ENCODE measurements around the gene ARL5C.
"Not testable (repeated sequence)": the region's sequence is repeated elsewhere in the genome, so short reads cannot be mapped to it uniquely, and the experiment has no call there.

Gene ARL5C

DNA sequence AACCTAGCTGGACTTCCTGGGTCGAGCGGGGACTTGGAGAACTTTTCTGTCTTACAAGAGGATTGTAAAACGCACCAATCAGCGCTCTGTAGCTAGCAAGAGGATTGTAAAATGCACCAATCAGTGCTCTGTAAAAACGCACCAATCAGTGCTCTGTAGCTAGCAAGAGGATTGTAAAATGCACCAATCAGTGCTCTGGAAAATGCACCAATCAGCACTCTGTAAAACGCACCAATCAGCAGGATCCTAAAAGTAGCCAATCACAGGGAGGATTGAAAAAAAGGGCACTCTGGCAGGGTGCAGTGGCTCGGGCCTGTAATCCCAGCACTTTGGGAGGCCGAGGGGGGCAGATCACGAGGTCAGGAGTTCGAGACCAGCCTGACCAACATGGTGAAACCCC, 2.5 kb upstream of the ARL5C start:
- not testable (repeated sequence) for DNase-seq (ENCODE audit: insufficient read length, low spot score); FAIRE-seq

DNA sequence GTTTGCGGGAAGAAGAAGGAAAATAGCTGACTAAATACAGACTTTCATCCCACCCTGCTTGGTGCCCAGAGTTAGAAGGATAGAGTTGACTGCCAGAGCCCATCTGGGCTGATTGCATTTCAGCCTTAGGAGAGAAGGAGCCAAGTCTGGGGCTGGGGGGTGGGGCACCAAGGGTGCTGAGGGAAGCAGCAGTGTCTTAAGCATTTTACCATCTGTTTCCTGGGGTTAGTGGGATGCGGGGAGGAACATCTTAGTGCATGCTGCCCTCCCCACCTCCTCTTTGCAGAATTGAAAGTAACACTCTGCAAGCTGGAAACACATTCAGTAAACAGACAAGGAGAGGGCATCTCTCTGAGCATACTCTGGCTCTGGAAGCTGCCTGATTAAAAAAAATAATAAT, 1.5 kb upstream of the ARL5C start:
- DNase-seq (ENCODE audit: insufficient read length, low spot score) (no peak), FAIRE-seq (peak; percentile 33)

DNA sequence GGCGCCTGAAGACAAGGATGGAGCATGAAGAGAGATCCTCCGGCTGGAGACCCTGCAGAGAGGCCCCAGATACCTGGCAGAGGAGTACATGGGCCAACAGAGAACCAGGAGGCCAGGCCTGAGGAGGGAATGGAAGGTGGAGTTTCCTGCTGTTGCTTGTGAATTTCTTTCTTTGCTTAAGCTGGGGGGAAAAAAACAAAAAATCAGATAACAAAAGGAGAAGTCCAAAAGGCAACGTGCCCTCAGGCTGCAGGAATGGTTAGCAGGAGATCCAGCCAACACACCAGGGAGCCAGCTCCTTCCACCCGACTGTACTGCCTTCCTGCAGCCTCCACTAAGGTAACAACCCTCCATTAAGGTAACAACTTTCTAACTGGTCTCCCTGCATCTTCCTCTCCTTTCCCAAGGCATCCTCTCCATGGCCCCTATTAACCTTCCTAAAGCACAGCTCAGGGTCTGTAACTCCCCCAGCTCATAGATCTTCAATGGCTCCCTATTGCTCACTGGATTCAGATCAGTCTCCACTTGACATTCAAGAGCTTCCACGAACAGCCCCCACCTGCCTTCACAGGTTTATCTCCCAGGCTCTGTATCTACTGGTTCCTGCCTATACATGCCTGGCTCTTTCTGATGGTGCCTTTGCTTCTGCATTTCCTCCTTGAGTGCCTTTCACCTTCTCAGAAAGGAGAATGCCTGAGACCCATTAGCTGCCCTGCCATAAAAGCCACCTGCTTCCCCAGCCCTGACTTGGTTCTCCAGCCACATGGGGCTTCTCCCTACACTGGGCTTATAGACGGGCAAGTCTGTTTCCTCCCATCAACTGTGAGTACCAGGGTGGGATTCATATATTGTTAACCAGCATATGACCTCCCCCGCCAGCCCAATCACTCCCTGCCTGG, 725 bp upstream of the ARL5C start:
- DNase-seq (ENCODE audit: insufficient read length, low spot score) (no peak), FAIRE-seq (no peak)

DNA sequence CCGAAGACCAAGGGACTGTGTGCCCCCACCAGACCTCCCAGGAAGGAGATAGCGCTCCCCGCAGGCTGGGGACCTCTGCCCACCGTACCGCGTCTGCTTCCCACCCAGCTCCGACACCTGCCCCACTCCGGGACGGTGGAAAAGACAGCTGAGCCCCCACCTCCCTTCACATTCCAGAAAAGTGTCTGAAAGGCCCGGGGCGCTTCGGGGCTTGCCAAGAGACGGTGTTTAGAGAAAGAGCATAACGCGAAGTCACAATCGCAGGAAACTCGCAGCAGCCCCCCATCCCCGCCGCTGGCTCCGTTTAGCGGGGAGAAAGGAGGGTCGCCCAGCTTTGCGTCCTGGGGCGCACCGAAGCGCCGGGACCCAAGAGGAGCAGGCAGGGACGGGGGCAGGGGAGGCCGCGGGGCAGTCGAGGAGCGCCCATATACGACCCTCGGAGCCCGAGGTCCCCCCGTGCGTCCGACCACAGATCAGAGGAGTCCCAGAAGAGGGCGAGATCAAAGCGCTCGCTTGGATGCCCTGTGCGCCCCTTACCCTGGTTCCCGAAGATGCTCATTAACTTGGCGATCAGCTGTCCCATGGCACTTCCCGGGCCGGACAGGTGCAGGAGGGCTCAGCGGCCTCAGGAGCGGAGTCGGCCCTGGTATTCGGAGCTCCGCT, 652 bp downstream of the ARL5C start:
- no peak for FAIRE-seq
- no peak for DNase-seq (ENCODE audit: insufficient read length, low spot score)

DNA sequence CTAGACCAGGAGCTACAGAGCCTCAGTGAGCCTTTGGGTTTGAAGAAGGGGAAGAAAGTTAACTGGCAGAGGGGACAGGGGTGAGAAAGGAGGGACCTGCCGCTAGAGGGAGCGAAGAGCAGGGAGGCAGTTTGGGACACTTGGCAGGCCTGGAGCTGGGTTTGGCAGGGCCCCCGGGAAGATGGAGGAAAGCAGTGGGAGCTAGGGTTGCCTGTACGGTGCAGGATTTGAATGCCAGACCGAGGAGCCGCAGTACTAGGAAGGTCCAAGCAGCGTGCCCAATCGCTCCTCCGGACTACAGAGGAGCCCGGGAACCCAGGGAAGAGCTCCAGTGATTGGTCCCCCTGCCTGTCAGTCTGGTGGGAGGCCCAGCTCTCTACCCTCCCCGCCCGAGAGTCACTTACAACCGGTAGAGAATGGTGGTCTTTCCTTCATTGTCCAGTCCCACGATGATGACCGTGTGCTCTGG, 1.3 kb downstream of the ARL5C start:
- FAIRE-seq (peak; percentile 87), DNase-seq (ENCODE audit: insufficient read length, low spot score) (peak; percentile 94)

DNA sequence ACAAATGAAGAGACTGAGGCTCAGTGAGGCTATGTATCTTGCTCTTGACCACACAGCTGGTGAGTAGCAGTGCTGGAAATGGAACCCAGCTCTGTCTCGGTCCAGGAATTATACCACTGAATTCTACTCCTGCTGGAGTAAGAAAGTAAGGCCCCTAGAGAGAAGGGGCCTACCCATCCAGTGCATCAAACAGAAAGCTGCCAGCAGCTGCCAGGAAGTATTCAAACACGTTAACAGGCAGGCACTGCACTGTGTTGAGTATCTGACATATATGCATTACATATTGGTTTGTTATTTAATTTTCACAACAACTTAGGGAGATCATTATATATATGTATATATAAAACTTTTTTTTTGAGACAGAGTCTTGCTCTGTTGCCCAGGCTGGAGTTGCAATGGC, 4.0 kb downstream of the ARL5C start:
- FAIRE-seq (no peak), DNase-seq (ENCODE audit: insufficient read length, low spot score) (no peak)

DNA sequence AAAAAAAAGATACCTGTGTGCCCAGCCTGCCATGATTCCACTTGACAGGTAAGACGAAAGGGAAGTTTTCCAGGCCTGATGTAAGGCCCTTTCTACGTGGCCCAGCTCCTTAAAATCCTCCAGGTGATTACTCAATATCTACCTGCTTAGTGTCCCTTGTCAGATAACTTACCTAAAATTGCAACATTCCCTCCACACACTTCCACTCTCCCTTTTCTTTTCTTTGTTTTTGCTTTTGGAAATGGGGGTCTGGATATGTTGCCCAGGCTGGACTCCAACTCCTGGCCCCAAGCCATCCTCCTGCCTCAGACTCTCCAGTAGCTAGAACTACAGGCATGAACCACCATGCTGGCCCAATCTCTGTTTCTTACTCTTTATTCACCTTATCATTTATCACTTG, 7.3 kb downstream of the ARL5C start:
- DNase-seq (ENCODE audit: insufficient read length, low spot score) (no peak), FAIRE-seq (no peak)

DNA sequence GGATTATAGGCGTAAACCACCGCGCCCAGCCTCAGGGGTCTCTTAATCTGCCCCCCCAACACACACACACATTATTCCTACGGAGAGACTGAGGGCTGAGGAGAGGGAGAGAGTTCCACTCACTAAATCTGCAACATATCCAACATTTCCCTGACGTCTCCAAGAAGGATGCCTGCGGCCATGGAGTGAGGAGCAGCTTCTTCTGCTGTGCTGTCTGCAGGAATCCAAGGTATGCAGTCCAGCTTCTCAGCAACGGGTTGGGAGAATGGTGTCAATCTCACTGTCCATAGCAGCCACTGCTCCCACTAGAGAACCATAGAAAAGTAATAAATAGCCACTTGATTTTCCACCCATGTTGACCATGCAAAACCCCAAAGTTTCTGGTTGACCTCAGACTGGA, 9.5 kb downstream of the ARL5C start:
- DNase-seq (ENCODE audit: insufficient read length, low spot score) (no peak), FAIRE-seq (no peak)

DNA sequence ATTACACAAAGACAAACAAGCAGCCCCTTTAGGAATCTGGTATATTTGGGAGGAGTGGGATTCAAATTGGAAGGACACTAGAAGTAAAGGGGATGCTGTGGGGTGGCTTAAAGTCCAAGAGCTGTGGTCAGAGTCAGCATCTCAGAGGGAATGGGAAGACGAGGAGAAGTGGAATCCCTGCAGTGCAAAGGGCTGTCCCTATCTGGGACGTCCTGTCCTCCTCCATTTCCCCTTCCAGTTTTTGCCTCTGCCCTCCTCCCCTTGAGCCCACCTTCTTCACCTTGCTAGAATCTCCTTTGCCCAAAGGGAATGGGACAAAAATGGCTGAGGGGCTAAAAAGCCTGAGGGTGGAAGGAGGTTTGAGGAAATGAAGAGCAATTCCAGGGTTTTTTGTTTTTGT, 10.3 kb downstream of the ARL5C start:
- FAIRE-seq, result no peak

DNA sequence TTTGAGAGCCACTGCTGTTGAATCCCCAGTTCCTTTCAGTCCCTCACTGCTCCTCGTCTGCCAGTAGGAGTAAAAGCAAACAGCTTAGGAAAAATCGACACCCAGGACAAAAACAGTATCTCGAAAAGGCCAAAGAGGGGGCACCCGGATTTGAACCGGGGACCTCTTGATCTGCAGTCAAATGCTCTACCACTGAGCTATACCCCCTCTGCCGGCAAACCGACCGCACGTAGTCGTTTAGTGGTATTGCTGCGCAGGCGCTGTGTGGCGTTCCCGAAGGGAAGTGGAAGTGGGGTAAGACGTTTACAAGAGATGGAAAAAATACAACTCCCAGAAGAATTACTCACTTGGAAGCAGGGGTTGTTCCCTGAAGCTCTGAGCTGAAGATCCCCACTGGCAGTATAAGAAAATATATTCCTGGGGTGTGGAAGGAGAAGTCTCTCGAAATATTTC, 12.3 kb downstream of the ARL5C start:
- DNase-seq (ENCODE audit: insufficient read length, low spot score) (peak; percentile 88), FAIRE-seq (peak; percentile 55)

More for the DNA sequence above, 10.3 kb downstream of the ARL5C start:
- no peak for DNase-seq (ENCODE audit: insufficient read length, low spot score)

DNA sequence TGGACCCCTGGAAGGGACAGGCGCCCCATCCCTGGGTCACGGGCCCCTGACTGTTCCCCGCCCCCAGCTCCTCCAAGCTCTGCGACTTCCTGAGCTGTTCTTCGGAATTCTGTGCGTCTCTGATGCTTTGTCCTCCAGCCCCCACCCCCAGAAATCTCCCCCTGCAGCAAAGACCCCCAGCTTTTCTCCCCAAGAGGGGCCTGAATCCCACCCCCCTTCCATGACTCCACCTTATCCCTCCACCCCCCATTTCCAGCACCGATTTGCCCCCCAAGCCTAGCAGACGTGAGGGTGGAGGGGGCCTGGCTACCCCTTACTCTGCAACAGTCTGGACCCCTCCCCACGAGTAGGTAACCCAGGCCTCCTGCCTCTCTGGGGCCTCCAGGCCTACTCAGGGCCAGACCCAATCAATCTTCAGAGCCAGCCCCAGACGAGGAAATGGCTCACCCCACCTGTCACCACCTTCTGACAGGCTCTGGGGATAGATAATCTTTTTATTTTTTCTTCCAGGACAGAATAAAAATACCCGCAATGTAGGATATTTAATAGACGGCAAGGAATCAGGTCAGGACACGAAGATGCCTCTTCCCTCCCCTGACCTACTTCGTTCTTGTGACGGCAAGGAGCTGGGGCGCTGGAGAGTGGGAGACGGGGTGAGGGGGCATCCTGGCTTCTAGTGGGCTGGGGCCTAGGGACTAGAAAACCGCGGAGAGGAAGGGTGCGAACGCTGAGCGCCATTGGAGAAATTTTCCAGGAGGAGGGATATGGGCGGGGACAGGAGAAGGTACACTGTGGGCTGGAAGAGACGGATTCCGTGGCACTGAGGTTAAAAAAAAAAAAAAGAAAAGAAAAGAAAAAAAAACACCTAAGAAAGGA, 13.8 kb downstream of the ARL5C start:
- peak; percentile 38 for FAIRE-seq
- DNase-seq (ENCODE audit: insufficient read length, low spot score), result no peak

DNA sequence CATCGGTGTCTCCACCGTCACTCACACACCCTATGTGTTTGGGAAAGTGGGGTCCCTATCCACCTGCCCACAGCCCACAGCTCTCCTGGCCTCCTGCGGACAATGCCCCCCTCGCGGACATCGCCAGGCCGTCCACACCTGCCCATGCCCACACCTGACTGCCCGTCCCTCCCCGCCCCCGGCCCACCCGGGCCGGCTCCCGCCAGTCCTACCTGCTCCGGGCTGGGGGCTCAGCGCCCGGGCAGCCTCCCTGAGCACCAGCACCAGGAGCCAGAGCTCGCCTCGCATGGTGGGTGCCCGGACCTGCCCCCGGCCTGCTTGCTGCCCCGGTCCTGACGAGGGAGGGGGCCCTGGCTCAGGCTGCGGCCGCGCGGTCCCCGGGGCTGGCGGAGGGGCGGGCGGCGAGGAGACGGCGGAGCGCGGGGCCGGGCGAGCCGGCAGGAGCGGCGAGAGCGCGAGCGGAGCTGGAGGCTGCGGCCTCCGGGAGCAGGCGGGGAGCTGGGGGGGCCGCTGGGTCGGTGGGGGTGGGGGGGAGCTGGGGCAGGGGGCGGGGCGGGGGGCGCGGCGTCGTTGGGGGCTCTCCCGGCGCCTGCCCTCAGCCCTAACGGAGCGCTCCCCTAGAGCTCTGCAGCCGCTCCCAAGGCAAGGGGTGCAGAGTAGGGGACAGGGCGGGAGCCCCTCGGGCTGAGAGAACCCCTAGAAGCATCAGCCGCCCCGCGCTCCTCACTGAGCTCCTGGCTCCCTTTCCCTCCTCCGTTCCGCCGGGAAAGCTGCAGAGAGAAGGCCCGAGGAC, 14.6 kb downstream of the ARL5C start, which contains the start of gene PLXDC1:
PLXDC1 (minus strand) TSS at position 488 of the 793 bp plus-strand sequence; CDS start at position 288, 200 bp downstream.
- no peak for FAIRE-seq
- DNase-seq (ENCODE audit: insufficient read length, low spot score), result no peak

DNA sequence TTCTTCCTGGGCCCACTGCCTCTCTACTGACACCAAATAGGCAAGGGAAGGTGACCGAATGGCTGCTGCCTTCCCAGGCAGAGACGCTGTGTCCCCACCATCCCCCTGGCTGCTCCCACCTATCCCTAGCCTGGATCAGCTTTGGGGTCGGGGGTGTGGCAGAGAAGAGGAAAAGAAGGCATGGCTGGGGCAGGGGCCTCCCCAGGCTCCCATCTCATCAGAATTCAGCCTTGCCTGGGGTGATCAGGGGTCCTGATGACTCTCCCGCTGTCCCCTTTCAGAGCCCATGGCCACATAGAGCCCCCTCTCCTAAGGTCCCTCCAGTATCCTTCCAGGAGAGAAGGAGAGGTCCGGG, 15.2 kb downstream of the ARL5C start:
- FAIRE-seq (no peak), DNase-seq (ENCODE audit: insufficient read length, low spot score) (no peak)

DNA sequence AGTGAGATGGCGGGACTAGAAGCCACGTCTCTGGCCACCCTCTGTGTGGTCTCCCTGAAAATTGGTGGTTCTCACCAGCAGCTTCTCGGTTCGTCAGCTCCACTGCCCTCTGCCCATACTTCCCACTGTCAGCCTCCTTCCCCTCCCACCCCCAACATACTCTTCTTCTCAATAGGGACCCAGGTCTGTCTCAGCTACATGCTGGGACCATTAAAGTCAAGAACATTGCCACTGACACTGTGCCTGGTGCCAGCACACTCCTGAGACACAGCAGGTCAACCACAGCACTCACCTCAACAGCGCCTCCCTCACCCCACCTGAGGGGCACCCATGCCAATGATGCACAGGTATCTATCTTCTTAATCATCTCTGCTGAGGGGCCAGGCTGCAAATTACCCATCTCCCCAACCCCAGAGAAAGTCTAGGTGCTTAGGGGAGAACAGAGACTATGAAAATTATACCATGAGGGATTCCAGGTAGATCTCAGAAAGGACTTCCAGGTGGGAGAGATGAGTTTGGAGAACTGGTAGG, 15.8 kb downstream of the ARL5C start:
- FAIRE-seq, result no peak
- DNase-seq (ENCODE audit: insufficient read length, low spot score), result no peak

DNA sequence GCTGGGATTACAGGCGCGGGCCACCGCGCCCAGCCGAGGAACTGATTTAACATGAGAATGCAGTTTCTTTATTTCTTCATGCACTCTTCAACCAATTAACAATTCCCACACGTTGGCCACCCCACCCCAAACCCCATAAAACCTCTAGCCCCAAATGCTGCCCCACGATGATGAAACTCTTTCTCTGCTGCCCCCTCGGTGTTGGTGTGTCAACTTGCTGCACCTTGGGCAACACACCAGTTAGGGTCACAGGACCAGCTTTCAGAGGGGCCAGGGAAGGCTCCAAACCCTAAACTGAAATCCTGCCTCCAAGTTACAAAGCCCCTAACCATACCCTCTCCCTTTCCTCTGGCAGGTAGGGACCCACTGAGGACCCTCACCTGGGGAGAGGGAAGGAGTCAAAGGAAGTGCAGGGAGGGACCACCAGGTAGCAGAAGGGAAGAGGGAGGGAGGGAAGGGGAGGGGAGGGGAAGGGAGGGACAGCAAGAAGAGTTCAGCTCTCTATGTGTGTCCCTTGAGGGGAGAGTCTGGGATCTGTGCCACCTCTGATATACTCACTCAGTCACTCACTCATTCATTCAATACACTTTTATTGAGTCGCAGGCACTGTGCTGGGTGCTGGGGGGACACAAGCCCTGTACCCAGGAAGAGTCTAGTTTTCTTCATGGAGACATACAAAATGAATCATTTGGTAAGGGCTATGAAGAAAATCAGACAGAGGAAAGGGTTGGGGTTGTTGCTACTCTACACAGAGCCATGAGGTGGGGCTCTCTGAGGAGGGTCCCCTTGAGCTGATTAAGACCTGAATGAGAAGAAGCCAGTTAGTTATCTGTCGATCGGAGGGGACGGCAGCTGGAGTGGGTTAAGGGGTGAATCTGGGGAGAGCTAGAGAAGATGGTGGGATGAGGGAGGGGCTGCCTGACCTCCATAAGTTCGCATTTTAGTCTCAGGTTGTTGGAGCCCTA, 18.5 kb downstream of the ARL5C start:
- DNase-seq (ENCODE audit: insufficient read length, low spot score), result no peak

DNA sequence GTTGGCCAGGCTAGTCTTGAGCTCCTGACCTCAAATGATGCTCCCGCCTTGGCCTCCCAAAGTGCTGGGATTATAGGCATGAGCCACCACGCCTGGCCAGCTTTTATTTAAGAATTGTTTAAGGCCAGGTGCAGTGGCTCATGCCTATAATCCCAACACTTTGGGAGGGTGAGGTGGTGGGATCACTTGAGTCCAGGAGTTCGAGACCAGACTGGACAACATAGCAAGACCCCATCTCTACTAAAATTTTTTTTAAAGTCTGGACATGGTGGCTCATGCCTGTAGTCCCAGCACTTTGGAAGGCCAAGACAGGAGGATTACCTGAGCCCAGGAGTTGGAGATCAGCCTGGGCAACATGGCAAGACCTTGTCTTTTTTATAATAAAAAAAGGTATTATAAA, 19.7 kb downstream of the ARL5C start:
- FAIRE-seq (no peak), DNase-seq (ENCODE audit: insufficient read length, low spot score) (no peak)

More for the DNA sequence above, 18.5 kb downstream of the ARL5C start:
- peak; percentile 46 for FAIRE-seq

DNA sequence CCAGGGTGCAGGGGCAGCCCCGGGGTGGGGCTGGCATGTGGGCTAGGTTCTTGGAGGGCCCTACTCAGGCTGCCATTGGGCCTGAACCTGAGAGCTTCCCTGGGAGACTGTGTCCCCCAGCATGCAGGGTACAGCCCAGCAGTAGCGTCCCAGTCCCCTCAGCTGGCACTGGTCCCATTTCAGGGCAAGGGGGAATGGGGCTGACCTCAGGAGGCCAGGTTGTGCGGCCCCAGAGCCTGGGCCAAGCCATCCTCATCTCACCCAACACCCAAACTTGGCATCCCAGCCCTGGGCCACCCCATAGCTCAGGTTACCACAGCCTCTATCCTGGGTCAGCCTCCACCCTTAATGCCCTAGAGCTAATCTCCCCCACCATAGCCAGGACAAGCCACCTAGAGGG, 20.8 kb downstream of the ARL5C start:
- DNase-seq (ENCODE audit: insufficient read length, low spot score) (no peak), FAIRE-seq (peak; percentile 13)

DNA sequence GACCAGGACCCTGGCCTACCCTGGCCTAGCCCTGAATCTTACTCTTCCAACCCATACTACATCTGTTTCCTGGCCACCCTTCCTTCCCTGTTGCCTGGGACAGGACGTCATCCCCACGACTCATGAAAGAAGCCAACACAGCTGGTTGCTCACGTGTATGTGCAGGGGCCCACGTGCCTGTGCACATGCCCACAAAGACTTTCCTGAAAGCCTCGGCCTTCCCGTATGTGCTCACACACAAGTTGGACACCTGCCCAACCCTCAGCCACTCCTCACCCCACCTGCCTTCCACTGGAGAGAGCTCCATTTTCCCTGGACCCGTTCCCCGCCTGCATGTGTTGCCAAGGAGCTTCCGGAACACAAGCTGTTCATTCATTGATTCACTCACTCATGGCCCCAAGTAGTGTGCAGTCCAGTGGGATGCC, 21.5 kb downstream of the ARL5C start:
- peak; percentile 51 for FAIRE-seq
- no peak for DNase-seq (ENCODE audit: insufficient read length, low spot score)
